BLaER1 (cell line): ENCODE measurements around the gene OR51D1.

Experiments used
- H3K27ac ChIP-seq: shearing (Covaris generic); formaldehyde crosslinking; 2 replicates; pipeline ENCODE4 v1.8.1; 2022
- H3K27me3 ChIP-seq: shearing (Covaris generic); formaldehyde crosslinking; 2 replicates; pipeline ENCODE4 v1.8.1; 2022
- H3K36me3 ChIP-seq: shearing (Covaris generic); formaldehyde crosslinking; 2 replicates; pipeline ENCODE4 v1.8.1; 2022
- H3K4me1 ChIP-seq: shearing (Covaris generic); formaldehyde crosslinking; 2 replicates; pipeline ENCODE4 v1.8.1; 2022
- H3K4me2 ChIP-seq: shearing (Covaris generic); formaldehyde crosslinking; 2 replicates; pipeline ENCODE4 v1.8.1; 2022
- H3K4me3 ChIP-seq: shearing (Covaris generic); formaldehyde crosslinking; 2 replicates; pipeline ENCODE4 v1.8.1; 2022
- H3K9ac ChIP-seq: shearing (Covaris generic); formaldehyde crosslinking; 2 replicates; pipeline ENCODE4 v1.8.1; 2022
- H3K9me3 ChIP-seq: shearing (Covaris generic); formaldehyde crosslinking; 2 replicates; pipeline ENCODE4 v1.8.1; 2022
- H4K20me1 ChIP-seq: shearing (Covaris generic); formaldehyde crosslinking; 2 replicates; pipeline ENCODE4 v1.8.1; 2022
- Cebpa-rat ChIP-seq: shearing (Covaris generic); IDR thresholded peaks from 2 replicates; pipeline ENCODE4 v1.8.1; 2022

The OR51D1 gene

DNA sequence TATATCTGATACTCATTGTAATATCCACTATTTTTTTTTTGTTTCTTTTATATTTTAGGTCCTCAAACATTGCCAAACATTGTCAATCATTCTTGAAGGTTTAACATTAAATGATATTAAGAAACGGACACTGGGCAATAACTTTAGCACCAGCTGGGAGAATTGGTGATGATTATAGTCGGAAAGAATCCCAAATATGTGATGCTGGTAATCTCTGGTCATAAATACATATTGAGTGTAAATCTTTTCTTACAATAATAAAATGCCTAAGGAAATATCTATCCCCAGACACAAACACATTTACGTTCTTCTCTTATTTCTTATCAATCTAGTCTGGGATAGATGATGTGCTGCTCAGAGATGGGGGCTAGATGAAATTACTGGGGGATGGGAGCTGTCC lies 35.2 kb downstream of the OR51D1 start:
- no peak overlapping the region for H3K27ac ChIP-seq
- H3K9me3 ChIP-seq: no peaks in the 10 kb centered on the region
- no peaks in the 10 kb centered on the region for H3K27me3 ChIP-seq
- no peak overlapping the region for H3K4me3 ChIP-seq
- H3K9ac ChIP-seq: no peak overlapping the region
- H3K36me3 ChIP-seq: no peaks in the 10 kb centered on the region
- no peak for TF ChIP-seq Cebpa-rat
- no peaks in the 10 kb centered on the region for H4K20me1 ChIP-seq
- H3K4me1 ChIP-seq: no peaks in the 10 kb centered on the region
- no peak overlapping the region for H3K4me2 ChIP-seq

DNA sequence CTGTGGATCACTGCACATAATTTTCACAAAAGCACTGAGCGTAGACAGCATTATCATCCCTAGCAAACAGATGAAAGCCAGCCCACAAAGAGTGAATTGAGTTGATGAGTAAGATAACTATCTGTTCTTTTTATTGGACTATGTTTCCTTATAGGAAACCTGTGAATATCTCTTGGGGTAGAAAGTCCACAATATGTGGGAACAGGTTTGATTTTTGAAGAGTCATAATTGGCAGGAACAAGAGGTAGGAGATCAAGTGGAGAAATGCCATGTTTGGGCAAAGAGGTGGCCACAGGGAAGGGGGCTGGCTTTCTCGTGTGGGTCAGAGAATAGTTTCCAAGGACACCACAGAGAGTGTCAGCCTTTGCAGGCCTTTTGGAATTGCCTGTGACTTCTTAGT lies 36.5 kb downstream of the OR51D1 start:
- no peaks in the 10 kb centered on the region for H3K4me1 ChIP-seq
- H4K20me1 ChIP-seq: no peaks in the 10 kb centered on the region
- no peaks in the 10 kb centered on the region for H3K27me3 ChIP-seq
- no peak overlapping the region for H3K27ac ChIP-seq
- no peaks in the 10 kb centered on the region for H3K36me3 ChIP-seq
- no peak overlapping the region for H3K4me2 ChIP-seq
- H3K4me3 ChIP-seq: no peak overlapping the region
- H3K9ac ChIP-seq: no peak overlapping the region
- TF ChIP-seq Cebpa-rat: no peak
- H3K9me3 ChIP-seq: no peaks in the 10 kb centered on the region

DNA sequence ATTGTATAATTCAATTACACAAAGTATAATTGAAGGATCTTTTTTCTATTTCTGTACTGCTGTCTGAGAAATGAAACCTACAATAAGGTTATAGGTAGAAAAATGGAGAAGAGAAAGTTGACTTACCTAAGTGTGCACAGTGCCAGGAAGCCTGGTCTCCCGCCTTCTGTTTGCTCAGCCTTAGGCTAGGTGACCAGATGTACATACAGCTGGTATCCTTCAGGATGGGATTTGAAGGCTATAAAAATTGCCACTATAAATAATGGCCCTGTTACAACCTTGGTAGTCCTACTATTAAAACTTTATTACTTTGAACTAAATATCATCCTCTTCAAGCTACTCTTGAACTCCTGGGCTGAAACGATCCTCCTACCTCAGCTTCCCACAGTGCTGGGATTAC lies 40.7 kb downstream of the OR51D1 start:
- H3K4me2 ChIP-seq: no peak overlapping the region
- H3K9me3 ChIP-seq: no peaks in the 10 kb centered on the region
- no peaks in the 10 kb centered on the region for H3K36me3 ChIP-seq
- no peak for TF ChIP-seq Cebpa-rat
- no peak overlapping the region for H3K4me3 ChIP-seq
- H3K27me3 ChIP-seq: no peaks in the 10 kb centered on the region
- peaks cover 10% of the 10 kb centered on the region; the same call in 1 of the 2 replicates for H3K4me1 ChIP-seq
- no peak overlapping the region for H3K27ac ChIP-seq
- no peak overlapping the region for H3K9ac ChIP-seq
- H4K20me1 ChIP-seq: no peaks in the 10 kb centered on the region

DNA sequence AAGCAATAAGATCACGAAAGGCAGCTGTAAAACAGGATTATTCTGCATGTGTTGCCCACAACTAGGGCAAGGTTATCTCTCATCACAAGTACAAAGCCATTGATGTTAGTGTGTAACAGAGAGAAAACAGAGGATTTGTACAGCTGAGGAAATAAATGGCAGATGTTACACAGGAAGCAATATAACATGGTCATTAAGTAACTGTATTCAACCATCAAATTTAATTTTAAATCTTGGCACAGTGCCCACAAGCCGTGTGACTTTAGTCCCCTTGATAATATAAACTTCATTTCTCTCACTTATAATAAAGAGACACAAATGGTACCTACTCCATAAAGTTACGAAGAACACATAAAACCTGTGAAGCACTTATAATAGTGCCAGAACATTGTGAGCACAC lies 43.1 kb downstream of the OR51D1 start:
- no peak for TF ChIP-seq Cebpa-rat
- no peaks in the 10 kb centered on the region for H3K9me3 ChIP-seq
- no peak overlapping the region for H3K9ac ChIP-seq
- H4K20me1 ChIP-seq: no peaks in the 10 kb centered on the region
- H3K4me2 ChIP-seq: peak overlapping the region; percentile 31; the same call in 1 of the 2 replicates
- H3K4me3 ChIP-seq: no peak overlapping the region
- no peaks in the 10 kb centered on the region for H3K27me3 ChIP-seq
- H3K27ac ChIP-seq: no peak overlapping the region
- H3K36me3 ChIP-seq: no peaks in the 10 kb centered on the region
- H3K4me1 ChIP-seq: peaks cover 18% of the 10 kb centered on the region

DNA sequence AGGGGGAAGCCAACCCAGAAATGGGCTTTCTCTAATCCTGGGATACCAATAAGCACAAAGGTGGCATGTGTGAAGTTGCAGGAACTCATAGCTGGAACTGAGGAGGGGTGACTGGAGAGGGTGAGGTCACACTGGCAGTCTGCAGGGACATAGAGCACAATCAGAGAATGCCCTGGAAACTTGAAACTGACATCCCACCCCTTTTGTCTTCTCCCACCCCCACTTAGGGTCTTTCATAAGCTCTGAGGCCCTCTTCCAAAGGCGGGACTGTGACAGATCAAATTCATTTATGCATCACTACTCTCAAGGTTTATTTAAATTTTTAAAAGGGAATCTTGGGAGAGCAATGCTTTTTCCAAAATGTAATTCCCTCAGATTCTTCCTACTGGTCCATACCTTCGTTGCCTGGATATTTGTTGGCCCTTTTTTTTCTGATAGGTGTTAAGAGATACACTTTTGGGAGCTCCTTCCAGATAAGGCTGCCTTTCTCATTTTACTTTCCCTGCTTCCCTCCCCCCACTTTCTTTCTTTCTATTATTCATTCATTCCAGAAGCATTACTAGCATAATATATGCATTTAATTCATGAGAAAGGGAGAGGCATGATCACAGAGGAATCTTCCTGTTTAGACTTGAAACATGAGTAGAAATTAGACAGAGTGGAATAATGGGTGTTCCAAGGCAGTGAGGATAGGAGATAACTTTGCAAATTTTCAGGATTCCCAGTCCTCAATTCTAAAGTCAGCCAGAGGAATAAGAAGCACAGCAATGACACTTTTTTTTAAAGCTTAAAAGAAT lies 45.5 kb downstream of the OR51D1 start:
- Histone ChIP-seq H3K27ac (no peak overlapping the region), H3K4me1 (peaks cover 18% of the 10 kb centered on the region), H3K9me3 (no peaks in the 10 kb centered on the region), H3K4me3 (no peak overlapping the region), H3K4me2 (peak overlapping the region; percentile 42; the same call in 1 of the 2 replicates), H3K36me3 (no peaks in the 10 kb centered on the region), H3K9ac (no peak overlapping the region), H4K20me1 (no peaks in the 10 kb centered on the region), H3K27me3 (no peaks in the 10 kb centered on the region)
- TF ChIP-seq Cebpa-rat: no peak

DNA sequence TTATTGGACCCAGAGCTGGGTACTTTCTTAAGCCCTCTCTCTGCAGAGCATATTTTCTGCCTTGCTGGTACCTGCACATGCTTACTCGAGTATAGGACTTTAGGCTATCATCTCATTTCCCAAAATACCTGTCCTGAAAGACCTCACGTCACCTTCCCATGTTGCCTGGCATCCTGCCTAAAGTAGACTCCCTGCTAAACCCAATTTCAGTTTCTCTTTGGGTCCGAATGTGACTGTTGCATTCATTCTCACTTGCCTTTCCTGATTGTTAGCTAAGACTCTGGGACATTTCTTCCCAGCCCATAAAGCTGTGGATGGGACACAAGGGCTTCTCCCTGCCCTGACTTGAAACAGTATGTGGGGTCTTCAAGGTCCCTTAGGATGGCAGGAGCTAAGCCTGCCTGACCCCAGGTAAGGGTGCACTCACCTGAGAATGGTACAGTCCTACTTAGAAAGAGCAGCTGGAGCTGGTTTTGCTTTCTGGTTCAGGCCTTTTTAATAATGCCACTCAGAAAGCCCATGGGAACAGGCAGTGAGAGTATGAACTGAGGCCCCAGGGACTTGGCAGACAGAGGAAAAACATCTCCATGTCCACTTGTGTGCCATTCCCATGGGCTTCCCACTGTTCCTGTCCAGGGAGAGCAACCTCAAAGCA lies 47.5 kb downstream of the OR51D1 start:
- no peak overlapping the region for H3K4me3 ChIP-seq
- no peaks in the 10 kb centered on the region for H4K20me1 ChIP-seq
- H3K27ac ChIP-seq: no peak overlapping the region
- no peak overlapping the region for H3K4me2 ChIP-seq
- H3K4me1 ChIP-seq: peaks cover 16% of the 10 kb centered on the region
- no peaks in the 10 kb centered on the region for H3K9me3 ChIP-seq
- H3K9ac ChIP-seq: no peak overlapping the region
- TF ChIP-seq Cebpa-rat: no peak
- no peaks in the 10 kb centered on the region for H3K27me3 ChIP-seq
- no peaks in the 10 kb centered on the region for H3K36me3 ChIP-seq
